Duodenal mucosa (tissue), 2 donors: ENCODE data around the gene VILL.

Source experiments
- H3K27ac ChIP-seq: one replicate; pipeline ENCODE4 v1.7.0; 2013; ENCODE audit warnings: low read depth, low read length
- H3K27me3 ChIP-seq, 2 donors: one replicate each; pipeline ENCODE4 v1.7.0; 2013; ENCODE audit warnings: low read length in 2 of 2, control low read depth in 1 of 2; ENCODE audit not compliant: insufficient read depth in 2 of 2, control insufficient read depth in 1 of 2
- H3K36me3 ChIP-seq, 2 donors: one replicate each; pipeline ENCODE4 v1.7.0; 2013; ENCODE audit warnings: low read length in 2 of 2, control low read depth in 1 of 2; ENCODE audit not compliant: insufficient read depth in 2 of 2, control insufficient read depth in 1 of 2
- H3K4me1 ChIP-seq, 2 donors: one replicate each; pipeline ENCODE4 v1.7.0; 2013; ENCODE audit warnings: low read length in 2 of 2, control low read depth in 1 of 2; ENCODE audit not compliant: insufficient read depth in 2 of 2, control insufficient read depth in 1 of 2
- H3K4me3 ChIP-seq, 2 donors: one replicate each; pipeline ENCODE4 v1.7.0; 2013; ENCODE audit warnings: low read length in 2 of 2, low read depth in 1 of 2
- H3K9ac ChIP-seq, 2 donors: one replicate each; pipeline ENCODE4 v1.7.0; 2013; ENCODE audit warnings: low read length in 2 of 2, low read depth in 1 of 2
- H3K9me3 ChIP-seq, 2 donors: one replicate each; pipeline ENCODE4 v1.7.0; 2013; ENCODE audit warnings: low read length in 2 of 2, control low read depth in 1 of 2; ENCODE audit not compliant: control insufficient read depth in 1 of 2

VILL gene

GRCh38 chr3:38005076-38006020, 14.8 kb downstream of the VILL start:
- Histone ChIP-seq H3K9ac (no peak overlapping the region), H3K27ac (no peak overlapping the region), H3K4me3 (no peak overlapping the region), H3K9me3 (no peaks in the 10 kb centered on the region), H3K36me3 (peaks cover 29 to 74% of the 10 kb centered on the region in 2 donors), H3K4me1 (peaks cover 22 to 30% of the 10 kb centered on the region in 2 donors), H3K27me3 (no peaks in the 10 kb centered on the region)

GRCh38 chr3:38006031-38006430, 15.4 kb downstream of the VILL start:
- no peak overlapping the region for H3K9ac ChIP-seq
- H3K27ac ChIP-seq = no peak overlapping the region
- peaks cover 22 to 30% of the 10 kb centered on the region in 2 donors for H3K4me1 ChIP-seq
- H3K9me3 ChIP-seq = no peaks in the 10 kb centered on the region
- peaks cover 29 to 68% of the 10 kb centered on the region in 2 donors for H3K36me3 ChIP-seq
- no peak overlapping the region for H3K4me3 ChIP-seq
- H3K27me3 ChIP-seq = no peaks in the 10 kb centered on the region

GRCh38 chr3:38006445-38006995, 15.9 kb downstream of the VILL start:
- Histone ChIP-seq H3K36me3 (peaks cover 24 to 63% of the 10 kb centered on the region in 2 donors), H3K9ac (no peak overlapping the region), H3K4me1 (peaks cover 22 to 30% of the 10 kb centered on the region in 2 donors), H3K4me3 (no peak overlapping the region), H3K9me3 (no peaks in the 10 kb centered on the region), H3K27ac (no peak overlapping the region), H3K27me3 (no peaks in the 10 kb centered on the region)

GRCh38 chr3:38007754-38008090, 17.1 kb downstream of the VILL start:
- Histone ChIP-seq H3K4me1 (peaks cover 22 to 29% of the 10 kb centered on the region in 2 donors), H3K27ac (no peak overlapping the region), H3K36me3 (peaks cover 14 to 51% of the 10 kb centered on the region in 2 donors), H3K9me3 (no peaks in the 10 kb centered on the region), H3K4me3 (no peak overlapping the region), H3K9ac (no peak overlapping the region), H3K27me3 (no peaks in the 10 kb centered on the region)

GRCh38 chr3:38008191-38008701, 17.7 kb downstream of the VILL start:
- Histone ChIP-seq H3K4me1 (peaks cover 17 to 24% of the 10 kb centered on the region in 2 donors), H3K27me3 (no peaks in the 10 kb centered on the region), H3K36me3 (peaks cover 10 to 46% of the 10 kb centered on the region in 2 donors), H3K9me3 (no peaks in the 10 kb centered on the region), H3K4me3 (no peak overlapping the region), H3K9ac (no peak overlapping the region), H3K27ac (no peak overlapping the region)

- Histone ChIP-seq H3K27ac (no peak overlapping the region), H3K36me3 (peaks cover 7 to 46% of the 10 kb centered on the region in 2 donors), H3K9me3 (no peaks in the 10 kb centered on the region), H3K4me1 (peaks cover 11 to 16% of the 10 kb centered on the region in 2 donors), H3K4me3 (no peak overlapping the region), H3K9ac (no peak overlapping the region), H3K27me3 (no peaks in the 10 kb centered on the region)
These were observed 18.5 kb downstream of the VILL start for GRCh38 chr3:38008971-38009580.

- Histone ChIP-seq H3K9ac (no peak overlapping the region), H3K27me3 (no peaks in the 10 kb centered on the region), H3K4me3 (no peak overlapping the region), H3K36me3 (peaks cover 7 to 37% of the 10 kb centered on the region in 2 donors), H3K27ac (no peak overlapping the region), H3K9me3 (no peaks in the 10 kb centered on the region), H3K4me1 (peaks cover 2 to 6% of the 10 kb centered on the region in 2 donors)
These were observed 19.4 kb downstream of the VILL start for GRCh38 chr3:38009807-38010591.

- Histone ChIP-seq H3K4me3 (no peak overlapping the region), H3K36me3 (peaks cover 7 to 39% of the 10 kb centered on the region in 2 donors), H3K9ac (no peak overlapping the region), H3K27me3 (no peaks in the 10 kb centered on the region), H3K4me1 (peaks cover 0 to 5% of the 10 kb centered on the region in 2 donors), H3K27ac (no peak overlapping the region), H3K9me3 (peaks cover 2% of the 10 kb centered on the region in 2 donors)
These were observed 20.5 kb downstream of the VILL start for GRCh38 chr3:38011111-38011510.

GRCh38 chr3:38015485-38015884, 24.9 kb downstream of the VILL start:
- H3K27me3 ChIP-seq = no peaks in the 10 kb centered on the region
- H3K27ac ChIP-seq = no peak overlapping the region
- no peak overlapping the region for H3K4me3 ChIP-seq
- peaks cover 0 to 5% of the 10 kb centered on the region in 2 donors for H3K4me1 ChIP-seq
- H3K36me3 ChIP-seq = peaks cover 13 to 32% of the 10 kb centered on the region in 2 donors
- no peak overlapping the region for H3K9ac ChIP-seq
- H3K9me3 ChIP-seq = peaks cover 3 to 5% of the 10 kb centered on the region in 2 donors
